Measurements from ENCODE around the gene NSMF. TPM values are rescaled to one million over a fixed set of nuclear protein-coding genes. Genes with fewer than 3 reads are reported as not detected.

Gene NSMF
- total and polyA plus RNA-seq, 2 donors (not counting 3 experiments of a cell fraction or from before 2014, with no cell fraction given): 43.3 to 53.7 TPM

DNA sequence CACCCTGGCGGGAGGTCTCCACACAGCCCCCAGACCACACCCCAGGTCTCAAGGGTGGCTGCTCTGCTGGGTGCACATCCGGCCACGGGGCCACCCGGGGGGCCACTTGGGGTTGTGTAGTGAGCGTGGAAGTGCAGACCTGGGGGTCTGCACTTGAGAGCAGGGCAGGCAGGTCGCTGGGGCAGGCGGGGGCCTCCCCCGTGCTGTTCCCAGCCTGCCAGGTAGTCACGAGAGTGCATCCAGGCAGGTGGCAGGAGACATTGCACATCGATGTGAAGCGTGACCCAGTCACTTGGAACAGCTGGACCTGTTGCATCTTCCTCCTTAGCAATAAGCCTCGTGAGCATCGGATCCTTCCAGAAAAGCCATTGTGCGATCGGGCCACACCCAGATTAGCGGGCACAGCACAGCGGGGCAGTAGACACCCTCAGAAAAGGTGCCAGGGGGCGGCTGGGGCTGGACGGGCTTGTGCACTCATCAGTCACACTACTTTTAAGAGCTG lies 13.2 kb downstream of the NSMF start:
- POLR2A ChIA-PET: no interaction called here
- Histone ChIP-seq H3K9me3 (replicated peaks; ENCODE audit: control insufficient read depth, insufficient read depth, low read length) (no peaks in the 10 kb centered on the region), H3K79me2 (ENCODE audit: control insufficient read depth, insufficient read depth, low read length) (no peaks in the 10 kb centered on the region), H2AFZ (ENCODE audit: low read depth, low read length) (no peak overlapping the region), H3K27me3 (ENCODE audit: control insufficient read depth in 2 of 2, insufficient read depth in 2 of 2, low read length in 2 of 2) (no peaks in the 10 kb centered on the region), H3K36me3 (ENCODE audit: control insufficient read depth in 2 of 2, extremely low read depth in 1 of 2, insufficient read depth in 2 of 2, low read length in 2 of 2) (peaks cover 3 to 14% of the 10 kb centered on the region in 2 experiments), H3K4me3 (replicated peaks in 1 of 3; ENCODE audit: insufficient read depth in 1 of 3, low read depth in 1 of 3, low read length in 3 of 3) (no peak overlapping the region), H3K9me1 (replicated peaks; ENCODE audit: control insufficient read depth, extremely low read depth, insufficient read depth, low read length) (no peaks in the 10 kb centered on the region), H3K9ac (replicated peaks; ENCODE audit: extremely low read depth, insufficient read depth, low read length) (no peak overlapping the region), H3K4me1 (ENCODE audit: control insufficient read depth, extremely low read depth, insufficient read depth, low read length) (no peaks in the 10 kb centered on the region), H3K4me2 (ENCODE audit: insufficient read depth, low read length) (no peak overlapping the region), H4K20me1 (replicated peaks; ENCODE audit: control insufficient read depth, extremely low read depth, insufficient read depth, low read length) (no peaks in the 10 kb centered on the region), H3K27ac (ENCODE audit: insufficient read depth, low read depth, low read length) (no peak overlapping the region)
- intact Hi-C loops (cut with micrococcal nuclease): loop anchor here (1.0 kb wide), 4 partner anchors 23 to 159 kb away; partner anchors contain the start of genes EXD3 and NOXA1
- CTCF ChIA-PET: interaction anchor here (0.7 to 3.0 kb wide), 8 partner anchors 12 to 159 kb away, joined by 3 to 42 read pairs (median 4); partner anchors contain the start of genes EXD3, NOXA1 and NRARP
- no peak for FAIRE-seq
- DNase-seq (ENCODE audit: low read depth, low spot score): no peak
- TF ChIP-seq POLR2AphosphoS5 (IDR thresholded peaks at IDR 0.05; ENCODE audit: insufficient read depth, low read depth, low read length) (no peak), MYC (IDR thresholded peaks at IDR 0.05; ENCODE audit: low read depth, low read length) (no peak), POLR2A (IDR thresholded peaks at IDR 0.05; ENCODE audit: low read depth, low read length) (no peak), FOS (IDR thresholded peaks at IDR 0.05; ENCODE audit: borderline replicate concordance, insufficient read depth, low read length) (no peak), GATA2 (IDR thresholded peaks at IDR 0.05; ENCODE audit: insufficient read depth, insufficient read length, low read depth, low read length) (no peak), JUN (IDR thresholded peaks at IDR 0.05; ENCODE audit: borderline replicate concordance, insufficient read depth, insufficient read length, low read depth) (no peak), EZH2 (IDR thresholded peaks at IDR 0.05; ENCODE audit: borderline replicate concordance, low read depth, low read length, severe bottlenecking) (no peak)
- TF ChIP-seq, protein P1, sequence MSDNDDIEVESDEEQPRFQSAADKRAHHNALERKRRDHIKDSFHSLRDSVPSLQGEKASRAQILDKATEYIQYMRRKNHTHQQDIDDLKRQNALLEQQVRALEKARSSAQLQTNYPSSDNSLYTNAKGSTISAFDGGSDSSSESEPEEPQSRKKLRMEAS (IDR thresholded peaks at IDR 0.05; ENCODE audit: insufficient read depth, insufficient read length): no peak
- TF ChIP-seq, protein P2, sequence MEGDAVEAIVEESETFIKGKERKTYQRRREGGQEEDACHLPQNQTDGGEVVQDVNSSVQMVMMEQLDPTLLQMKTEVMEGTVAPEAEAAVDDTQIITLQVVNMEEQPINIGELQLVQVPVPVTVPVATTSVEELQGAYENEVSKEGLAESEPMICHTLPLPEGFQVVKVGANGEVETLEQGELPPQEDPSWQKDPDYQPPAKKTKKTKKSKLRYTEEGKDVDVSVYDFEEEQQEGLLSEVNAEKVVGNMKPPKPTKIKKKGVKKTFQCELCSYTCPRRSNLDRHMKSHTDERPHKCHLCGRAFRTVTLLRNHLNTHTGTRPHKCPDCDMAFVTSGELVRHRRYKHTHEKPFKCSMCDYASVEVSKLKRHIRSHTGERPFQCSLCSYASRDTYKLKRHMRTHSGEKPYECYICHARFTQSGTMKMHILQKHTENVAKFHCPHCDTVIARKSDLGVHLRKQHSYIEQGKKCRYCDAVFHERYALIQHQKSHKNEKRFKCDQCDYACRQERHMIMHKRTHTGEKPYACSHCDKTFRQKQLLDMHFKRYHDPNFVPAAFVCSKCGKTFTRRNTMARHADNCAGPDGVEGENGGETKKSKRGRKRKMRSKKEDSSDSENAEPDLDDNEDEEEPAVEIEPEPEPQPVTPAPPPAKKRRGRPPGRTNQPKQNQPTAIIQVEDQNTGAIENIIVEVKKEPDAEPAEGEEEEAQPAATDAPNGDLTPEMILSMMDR (IDR thresholded peaks at IDR 0.05; ENCODE audit: extremely low read depth in 1 of 2, insufficient read depth in 1 of 2, low read depth in 1 of 2, low read length in 2 of 2): no peak
- BruUV-seq (replicated peaks): no TSS peak
- dilution Hi-C loops (cut with MboI; ENCODE audit: extremely low pct_ligation_motif_present, low sequenced_read_pairs): no loop called here
